A673 (cell line): Measurements from ENCODE around the gene NFKB2. TPM values are rescaled to one million over a fixed set of nuclear protein-coding genes. Genes with fewer than 3 reads are reported as not detected.

ENCODE experiments used
- BruUV-seq: library from RNA; stranded (reverse); fragments of 400-500 nt; replicated peaks from 2 replicates; lab custom pipeline; 2021; lab: Mats Ljungman, UMichigan
- CTCF ChIA-PET: fragments of 300-600 bp; sonication (Branson Sonifier 250); formaldehyde crosslinking; loops from one replicate; lab custom pipeline; 2022; ENCODE audit warnings: antibody characterized with exemption; lab: Charles Lee
- POLR2A ChIA-PET: fragments of 300-600 bp; sonication (Branson Sonifier 250); formaldehyde crosslinking; loops from one replicate; lab custom pipeline; 2022; ENCODE audit warnings: antibody characterized with exemption; ENCODE audit not compliant: low non-redundant PET; lab: Charles Lee
- DNase-seq: peaks from one replicate; pipeline ENCODE4 v3.0.0-alpha.2; 2015; ENCODE audit warnings: low spot score
- H3K27ac ChIP-seq: fragments of 200-600 bp; sonication (generic); 2 replicates; pipeline ENCODE4 v1.5.1; 2016; ENCODE audit warnings: mixed run types, low read depth, mild to moderate bottlenecking, mixed read lengths, antibody characterized with exemption, low read length; ENCODE audit not compliant: poor library complexity, severe bottlenecking
- H3K27me3 ChIP-seq: fragments of 200-600 bp; sonication (generic); replicated peaks from 2 replicates; pipeline ENCODE4 v1.6.1; 2017; ENCODE audit warnings: mixed run types, low read depth, mild to moderate bottlenecking, mixed read lengths, antibody characterized with exemption, low read length; ENCODE audit not compliant: insufficient read depth, poor library complexity
- H3K36me3 ChIP-seq: fragments of 200-600 bp; sonication (generic); 2 replicates; pipeline ENCODE4 v1.6.1; 2016; ENCODE audit warnings: mixed run types, mild to moderate bottlenecking, mixed read lengths, antibody characterized with exemption, low read length; ENCODE audit not compliant: insufficient read depth, poor library complexity, severe bottlenecking
- H3K4me1 ChIP-seq: fragments of 200-600 bp; sonication (generic); 2 replicates; pipeline ENCODE4 v1.6.1; 2017; ENCODE audit warnings: mixed run types, mild to moderate bottlenecking, mixed read lengths, antibody characterized with exemption, low read length; ENCODE audit not compliant: insufficient read depth, poor library complexity, severe bottlenecking
- H3K4me3 ChIP-seq: fragments of 200-600 bp; sonication (generic); 2 replicates; pipeline ENCODE4 v1.5.1; 2016; ENCODE audit warnings: low read depth, mixed run types, mild to moderate bottlenecking, mixed read lengths, low read length; ENCODE audit not compliant: poor library complexity, severe bottlenecking
- H3K9me3 ChIP-seq: fragments of 200-600 bp; sonication (generic); 2 replicates; pipeline ENCODE4 v1.6.1; 2016; ENCODE audit warnings: mixed run types, low read depth, mild to moderate bottlenecking, mixed read lengths, antibody characterized with exemption, low read length; ENCODE audit not compliant: poor library complexity, severe bottlenecking
- CTCF ChIP-seq: fragments of 300-800, 200-600 bp; sonication (generic); conservative IDR thresholded peaks from 2 replicates; pipeline ENCODE4 v1.5.1; 2017; ENCODE audit warnings: low read depth, mild to moderate bottlenecking, antibody characterized with exemption, low read length, moderate library complexity, mixed read lengths
- EZH2 ChIP-seq: fragments of 200-600 bp; sonication (generic); IDR thresholded peaks from 2 replicates; pipeline ENCODE4 v1.6.1; 2017; ENCODE audit warnings: borderline replicate concordance, low read depth, mild to moderate bottlenecking, mixed read lengths, antibody characterized with exemption, low read length; ENCODE audit not compliant: poor library complexity, severe bottlenecking
- intact Hi-C: fragments of 100-400 bp; cut with micrococcal nuclease; formaldehyde crosslinking; loops from one replicate; pipeline ENCODE4 v1.10.0; 2022; ENCODE audit not compliant: unreplicated experiment
- total RNA-seq: library from RNA; stranded (reverse); gene quantifications from 2 replicates; pipeline ENCODE4 v1.2.3, GENCODE V29; 2021

NFKB2 gene
- total RNA-seq, 1 experiment from 2014 or later, result 29.8 TPM

GRCh38 chr10:102425444-102425843, 29.9 kb downstream of the NFKB2 start:
- Histone ChIP-seq H3K36me3 (peaks cover 8% of the 10 kb centered on the region), H3K4me1 (peaks cover 10% of the 10 kb centered on the region), H3K4me3 (no peak overlapping the region), H3K27ac (no peak overlapping the region), H3K27me3 (no peaks in the 10 kb centered on the region), H3K9me3 (no peaks in the 10 kb centered on the region)
- DNase-seq, result no peak
- intact Hi-C loops, result no loop called here
- no peak for TF ChIP-seq EZH2
- no peak for TF ChIP-seq CTCF
- ChIA-PET CTCF (no interaction called here), POLR2A (interaction anchor here (0.7 kb wide), 1 partner anchor 606 kb away, joined by 3 read pairs; no protein-coding TSS in a partner anchor)
- no TSS peak for BruUV-seq

- ChIA-PET POLR2A (no interaction called here), CTCF (no interaction called here)
- intact Hi-C loops, result no loop called here
- DNase-seq, result no peak
- peaks cover 8% of the 10 kb centered on the region for H3K36me3 ChIP-seq
- no peaks in the 10 kb centered on the region for H3K9me3 ChIP-seq
- BruUV-seq, result no TSS peak
- H3K4me3 ChIP-seq, result no peak overlapping the region
- no peak for TF ChIP-seq CTCF
- no peak for TF ChIP-seq EZH2
- H3K27me3 ChIP-seq, result no peaks in the 10 kb centered on the region
- H3K4me1 ChIP-seq, result peaks cover 17% of the 10 kb centered on the region
- no peak overlapping the region for H3K27ac ChIP-seq
Observed at GRCh38 chr10:102426803-102427287, 31.3 kb downstream of the NFKB2 start.

- Histone ChIP-seq H3K27me3 (no peaks in the 10 kb centered on the region), H3K36me3 (peaks cover 2% of the 10 kb centered on the region), H3K27ac (no peak overlapping the region), H3K4me3 (no peak overlapping the region), H3K4me1 (peaks cover 7% of the 10 kb centered on the region), H3K9me3 (no peaks in the 10 kb centered on the region)
- ChIA-PET POLR2A (no interaction called here), CTCF (no interaction called here)
- TF ChIP-seq EZH2, result no peak
- TF ChIP-seq CTCF, result no peak
- BruUV-seq, result no TSS peak
- DNase-seq, result no peak
- intact Hi-C loops, result no loop called here
Observed at GRCh38 chr10:102429468-102429867, 34.0 kb downstream of the NFKB2 start.
